HG03342 (cell line): ENCODE measurements around the gene SIPA1L3.
A peak's percentile ranks its signal among the peaks of the same experiment; 100 is the strongest.

Source experiments
- ATAC-seq: cut with Tn5 transposase; IDR thresholded peaks from one replicate; pipeline ENCODE4 v1.9.1; 2021; ENCODE audit warnings: mild to moderate bottlenecking, moderate library complexity; ENCODE audit not compliant: unreplicated experiment

Gene SIPA1L3

DNA sequence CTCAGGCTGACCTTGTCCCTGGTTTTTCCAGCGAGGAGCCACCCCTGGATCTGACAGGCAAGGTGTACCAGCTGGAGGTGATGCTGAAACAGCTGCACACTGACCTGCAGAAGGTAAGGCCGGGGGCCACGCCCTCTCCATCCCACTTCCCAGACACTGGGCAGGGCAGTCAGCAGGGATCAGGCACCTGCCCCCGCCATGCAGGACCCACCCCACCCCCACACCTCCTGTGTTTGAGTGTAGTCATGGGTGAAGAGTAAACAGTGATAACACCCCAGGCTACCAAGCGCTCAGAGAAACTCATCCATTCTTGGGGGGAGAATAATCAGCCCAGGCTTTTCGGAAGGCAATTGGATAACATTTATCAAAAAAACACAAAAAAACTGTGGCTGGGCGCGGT, 297.1 kb downstream of the SIPA1L3 start:
- ATAC-seq = no peak

DNA sequence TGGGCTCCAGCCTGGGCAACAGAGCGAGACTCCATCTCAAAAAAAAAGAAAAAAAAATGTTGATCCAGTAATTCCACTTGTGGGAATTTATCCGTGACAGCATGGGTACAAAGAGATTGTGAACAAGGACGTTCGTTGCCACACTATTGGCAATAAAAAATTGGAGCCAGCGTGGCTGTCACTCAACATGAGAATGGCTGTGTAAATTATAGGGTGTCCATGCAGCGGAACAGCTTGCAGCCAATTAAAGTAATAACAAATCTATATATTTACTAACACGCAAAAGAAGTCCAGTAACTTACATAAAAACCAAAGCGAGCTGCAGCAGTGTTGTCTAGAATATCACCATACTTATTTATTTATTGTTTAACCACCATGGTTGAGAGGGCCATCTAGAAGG, 297.7 kb downstream of the SIPA1L3 start:
- no peak for ATAC-seq

- no peak for ATAC-seq
Observed at GRCh38 chr19:38206006-38206745, 299.2 kb downstream of the SIPA1L3 start.

GRCh38 chr19:38206928-38207327, 299.9 kb downstream of the SIPA1L3 start:
- ATAC-seq = no peak

DNA sequence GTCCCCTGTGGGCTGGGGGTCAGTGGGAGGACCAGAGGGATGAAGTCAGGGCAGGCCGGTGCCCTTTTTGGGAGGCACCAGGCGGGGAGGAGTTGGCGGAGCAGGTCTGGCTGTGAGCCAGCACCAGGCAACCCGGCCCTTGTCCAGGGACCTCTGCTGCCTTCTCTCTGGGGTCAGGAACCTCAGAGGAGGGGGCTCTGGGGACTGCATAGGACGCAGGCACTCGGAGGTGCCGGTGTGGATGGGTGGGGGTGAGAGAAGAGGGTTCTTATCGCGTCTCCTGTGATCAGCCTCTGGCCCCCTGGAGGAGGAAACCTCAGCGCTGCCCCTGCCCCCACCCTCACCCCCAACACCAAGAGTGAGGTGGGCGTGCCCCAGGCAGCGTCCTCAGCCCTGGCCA, 300.5 kb downstream of the SIPA1L3 start:
- no peak for ATAC-seq

- no peak for ATAC-seq
Observed at GRCh38 chr19:38208571-38208970, 301.6 kb downstream of the SIPA1L3 start.

GRCh38 chr19:38209152-38209551, 302.1 kb downstream of the SIPA1L3 start:
- ATAC-seq = no peak

GRCh38 chr19:38209671-38210457, 302.9 kb downstream of the SIPA1L3 start:
- no peak for ATAC-seq

- ATAC-seq = no peak
Observed at GRCh38 chr19:38210458-38210987, 303.5 kb downstream of the SIPA1L3 start.

DNA sequence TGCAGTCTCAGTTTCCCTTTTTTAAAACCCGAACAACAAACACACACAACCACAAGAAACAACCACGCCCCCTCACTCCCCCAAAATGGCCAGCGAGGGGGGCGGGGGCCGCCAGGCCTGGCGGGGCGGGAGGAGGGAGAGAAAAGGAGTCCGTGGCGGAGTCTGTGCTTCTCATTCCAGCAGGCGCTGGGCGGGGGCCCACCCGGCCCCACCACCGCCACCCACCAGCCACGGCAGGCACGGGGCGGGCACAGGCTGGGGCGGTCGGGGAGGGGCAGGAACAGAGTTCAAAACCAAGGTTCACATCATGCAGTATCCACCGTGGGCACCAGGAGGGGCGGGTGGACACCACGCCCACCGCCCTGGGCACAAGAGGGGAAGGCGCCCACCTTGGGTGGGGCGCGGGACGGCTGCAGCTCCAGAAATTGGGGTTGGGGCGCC, 304.2 kb downstream of the SIPA1L3 start:
- ATAC-seq = no peak

DNA sequence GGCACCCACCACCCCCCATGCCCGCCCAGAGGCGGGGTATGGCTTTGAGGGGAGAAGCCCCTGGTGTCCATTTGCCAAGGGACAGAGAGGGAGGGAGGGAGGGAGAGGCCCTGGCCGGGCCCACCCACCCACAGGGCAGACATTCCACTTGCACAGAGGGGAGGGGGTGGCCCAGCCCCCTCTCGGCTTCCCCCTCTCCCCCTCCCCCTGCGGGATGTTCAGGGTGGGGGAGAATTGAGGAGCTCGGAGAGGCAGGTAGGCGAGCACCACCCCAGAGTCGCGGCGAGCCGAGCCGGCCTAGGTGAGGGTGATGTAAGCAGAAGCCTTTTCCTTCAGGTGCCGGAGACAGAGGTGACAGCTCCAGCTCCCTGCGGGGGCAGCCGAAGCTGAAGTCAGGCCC, 304.8 kb downstream of the SIPA1L3 start:
- ATAC-seq = no peak

DNA sequence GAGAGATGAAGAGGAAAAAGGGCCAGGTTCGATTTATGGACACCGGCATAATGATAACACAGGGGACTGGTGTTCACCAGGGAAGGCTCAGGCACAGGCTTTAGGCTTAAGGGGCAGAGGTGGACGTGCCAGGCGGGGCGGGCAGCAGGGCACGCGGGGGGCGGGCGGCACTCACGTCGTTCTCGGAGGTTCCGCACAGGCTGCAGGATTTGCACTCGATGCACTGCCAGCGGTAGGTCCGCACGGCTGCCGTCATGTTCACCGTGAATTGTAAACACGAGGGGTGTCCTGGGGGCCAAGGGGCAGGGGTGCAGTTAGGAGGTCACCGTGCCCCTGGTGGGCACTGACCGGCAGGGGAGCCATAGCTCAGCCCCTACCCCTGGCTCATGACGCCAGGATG, 306.5 kb downstream of the SIPA1L3 start:
- ATAC-seq = no peak

GRCh38 chr19:38213911-38214625, 307.1 kb downstream of the SIPA1L3 start:
- peak; percentile 58 for ATAC-seq

DNA sequence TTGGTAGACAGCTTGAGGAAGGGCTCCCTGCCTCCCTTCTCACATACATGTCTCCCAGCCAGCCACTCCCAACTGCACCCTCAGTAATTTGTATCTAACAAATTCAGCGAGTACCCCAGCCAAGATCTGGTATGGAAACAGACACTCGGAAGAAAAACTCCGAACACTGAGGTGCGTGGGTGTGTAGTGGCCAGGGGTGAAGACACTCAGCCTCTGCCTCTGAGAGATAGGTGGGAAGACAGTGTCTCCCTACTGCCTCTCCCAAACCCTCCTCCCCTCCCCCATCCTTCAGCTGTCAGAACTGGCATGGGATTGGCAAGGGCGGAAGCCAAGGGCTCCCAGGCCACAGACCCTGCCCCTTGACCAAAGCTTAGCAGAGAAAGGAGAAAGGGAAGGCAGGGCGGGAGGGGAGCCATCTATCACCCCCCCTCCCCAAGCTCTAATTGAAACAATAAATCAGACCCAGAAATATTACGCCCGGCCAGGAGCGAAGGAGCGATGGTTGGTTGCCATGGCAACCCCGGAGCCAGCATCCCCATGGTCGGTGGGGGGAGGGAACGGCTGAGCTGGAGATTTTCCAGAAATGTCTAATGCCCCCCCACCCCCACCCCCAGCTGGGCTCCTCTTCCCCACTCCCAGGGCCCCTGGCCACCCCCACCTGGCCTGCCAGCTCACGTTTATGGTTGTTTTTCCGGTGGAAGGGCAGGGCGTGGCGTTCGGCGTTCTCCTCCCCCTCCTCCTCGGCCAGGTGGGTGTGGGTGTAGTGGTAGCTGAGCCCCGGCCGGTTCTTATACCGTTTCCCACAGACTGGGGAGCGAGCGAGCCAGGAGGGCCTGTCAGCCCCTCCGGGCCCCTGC, 310.0 kb downstream of the SIPA1L3 start:
- no peak for ATAC-seq

DNA sequence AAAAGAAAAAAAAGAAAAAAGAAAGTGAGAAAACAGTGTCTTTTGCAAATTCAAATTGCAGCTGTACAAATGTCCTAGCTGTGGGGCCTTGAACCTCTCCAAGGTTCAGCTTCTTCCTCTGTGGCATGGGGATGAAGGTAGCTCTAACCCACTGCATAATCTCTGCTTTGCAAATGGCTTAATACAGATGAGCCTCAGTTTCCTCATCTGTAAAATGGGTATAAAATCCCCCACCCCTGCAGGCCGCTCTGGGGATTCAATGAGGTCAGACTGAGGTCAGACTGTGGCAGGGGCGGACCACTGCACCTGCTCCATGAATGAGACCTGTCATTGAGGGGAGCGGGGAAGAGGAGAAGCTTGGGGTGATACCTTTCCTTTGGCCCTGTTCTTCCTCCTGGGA, 311.2 kb downstream of the SIPA1L3 start:
- no peak for ATAC-seq

DNA sequence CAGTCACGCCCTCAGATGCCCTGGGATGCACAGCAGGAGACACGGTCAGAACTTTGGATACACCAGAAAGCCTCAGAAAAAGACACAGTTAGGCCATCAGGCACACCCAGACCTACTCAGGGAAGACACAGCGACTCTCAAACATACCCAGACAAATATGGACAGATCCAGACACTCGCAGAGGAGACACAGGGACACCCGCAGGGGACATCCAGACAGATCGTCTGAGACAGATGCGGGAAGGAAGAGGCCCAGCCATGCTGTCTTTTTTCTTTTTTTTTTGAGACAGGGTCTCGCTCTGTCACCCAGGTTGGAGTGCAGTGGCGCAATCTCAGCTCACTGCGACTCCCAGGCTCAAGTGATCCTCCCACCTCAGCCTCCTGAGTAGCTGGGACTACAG, 312.2 kb downstream of the SIPA1L3 start:
- no peak for ATAC-seq

GRCh38 chr19:38221421-38221820, 314.4 kb downstream of the SIPA1L3 start:
- no peak for ATAC-seq

DNA sequence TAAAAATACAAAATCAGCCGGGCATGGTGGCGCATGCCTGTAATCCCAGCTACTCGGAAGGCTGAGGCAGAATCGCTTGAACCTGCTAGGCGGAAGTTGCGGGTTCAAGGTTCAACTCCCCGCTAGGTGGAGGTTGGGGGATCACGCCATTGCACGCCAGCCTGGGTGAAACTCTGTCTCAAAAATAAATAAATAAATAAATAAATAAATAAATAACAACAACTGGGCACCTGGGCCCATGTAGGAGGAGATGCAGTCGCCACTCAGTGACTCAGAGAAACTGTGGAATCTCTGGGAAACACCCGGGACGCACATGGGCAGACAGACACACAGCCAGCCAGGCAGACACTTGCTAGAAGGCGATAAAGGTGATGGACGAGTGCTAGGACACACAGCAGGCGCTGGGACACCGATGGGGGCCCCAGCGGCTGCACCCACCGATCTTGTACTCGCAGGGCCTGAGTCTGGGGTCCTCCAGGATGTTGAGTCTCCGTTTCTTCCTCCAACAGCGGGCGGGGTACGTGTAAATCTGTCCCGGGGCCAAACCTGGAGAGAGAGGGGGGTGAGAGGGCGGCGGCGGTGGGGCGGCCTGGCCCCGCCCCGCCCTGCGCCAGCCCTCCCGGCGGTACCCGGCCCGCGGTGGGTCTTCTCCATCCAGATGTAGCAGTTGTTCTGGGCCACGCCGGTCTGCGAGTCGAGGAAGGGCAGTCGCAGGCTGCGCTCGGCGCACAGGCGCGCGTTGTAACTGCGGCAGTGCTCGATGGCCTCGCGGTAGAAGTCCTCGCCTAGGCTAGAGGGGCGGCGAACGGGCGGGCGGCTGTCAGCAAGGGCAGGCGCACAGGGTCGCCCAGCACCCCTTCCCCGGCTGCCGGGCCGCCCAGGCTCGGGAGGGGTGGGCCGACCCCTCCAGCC, 315.2 kb downstream of the SIPA1L3 start:
- ATAC-seq = no peak

DNA sequence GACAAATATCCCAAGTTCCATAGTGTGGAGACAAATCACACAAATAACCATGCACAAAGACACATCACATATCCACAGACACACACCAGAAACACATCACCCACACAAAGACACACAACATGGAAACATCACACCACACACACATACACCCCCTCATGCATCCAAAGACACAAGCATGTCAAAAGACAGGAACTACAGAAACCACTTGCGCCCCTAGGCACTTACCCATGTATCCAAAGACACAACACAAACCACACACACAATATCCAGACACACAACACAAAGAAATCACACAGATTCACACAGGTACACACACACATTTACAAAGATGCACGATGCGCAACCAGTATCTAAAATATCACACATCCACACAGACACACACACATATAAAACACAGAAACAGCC, 316.1 kb downstream of the SIPA1L3 start:
- ATAC-seq = no peak
